ENCODE data around the gene CD151. TPM values are rescaled to one million over a fixed set of nuclear protein-coding genes. Genes with fewer than 3 reads are reported as not detected.

CD151 gene
- total RNA-seq, 1 donor from 2014 or later, result 377 TPM

DNA sequence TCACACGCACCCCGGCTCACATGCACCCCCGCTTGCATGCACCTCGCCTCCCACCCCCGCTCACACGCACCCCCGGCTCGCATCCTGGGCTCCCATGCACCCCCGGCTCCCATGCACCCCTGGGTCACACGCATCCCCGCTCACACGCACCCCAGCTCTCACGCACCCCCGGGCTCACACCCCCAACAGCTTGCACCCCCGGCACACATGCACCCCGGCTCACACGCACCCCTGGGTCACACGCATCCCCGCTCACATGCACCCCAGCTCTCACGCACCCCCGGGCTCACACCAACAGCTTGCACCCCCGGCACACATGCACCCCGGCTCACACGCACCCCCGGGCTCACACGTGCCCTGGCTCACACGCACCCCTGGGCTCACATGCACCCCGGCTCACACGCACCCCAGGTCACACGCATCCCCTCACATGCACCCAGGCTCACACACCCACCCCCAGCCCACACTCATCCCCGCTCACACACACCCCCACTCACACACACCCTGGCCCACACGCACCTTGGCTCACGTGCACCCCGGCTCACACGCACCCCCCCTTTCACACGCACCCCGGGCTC, 26.1 kb downstream of the CD151 start:
- TF ChIP-seq CTCF (IDR thresholded peaks at IDR 0.05), result no peak
- H3K36me3 Mint-ChIP-seq (ENCODE audit: unreplicated experiment), result no peaks in the 10 kb centered on the region
- no peaks in the 10 kb centered on the region for H3K27me3 Mint-ChIP-seq (ENCODE audit: unreplicated experiment)

DNA sequence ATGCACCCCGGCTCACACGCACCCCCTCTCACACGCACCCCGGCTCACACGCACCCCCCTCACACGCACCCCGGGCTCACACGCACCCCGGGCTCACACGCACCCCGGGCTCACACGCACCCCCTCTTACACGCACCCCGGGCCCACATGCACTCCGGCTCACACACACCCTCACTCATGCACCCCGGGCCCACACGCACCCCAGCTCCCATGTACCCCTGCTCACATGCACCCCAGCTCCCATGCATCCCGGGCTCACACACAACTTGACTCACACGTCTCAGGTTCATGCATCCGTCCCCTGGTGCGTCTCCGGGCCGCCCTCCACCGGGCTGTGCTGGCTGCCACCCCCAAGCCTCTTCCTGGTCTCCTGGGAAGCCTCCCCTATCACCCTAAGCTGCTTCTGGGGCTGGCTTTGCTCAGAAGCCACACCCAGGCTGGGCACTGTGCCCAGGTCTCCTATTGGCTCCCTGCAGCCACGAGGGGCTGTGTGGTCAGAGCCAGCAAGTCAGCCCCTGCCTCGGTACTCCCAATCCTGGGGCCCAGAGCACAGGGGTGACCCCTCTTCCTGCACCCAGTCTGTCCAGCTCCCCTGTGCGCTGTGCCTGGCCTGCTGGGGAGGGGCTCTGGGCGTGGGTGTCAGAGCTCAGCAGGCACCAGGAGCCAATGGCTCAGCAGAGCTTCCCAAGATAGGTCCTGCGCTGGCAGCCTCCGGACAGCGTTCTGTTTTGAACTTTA, 26.8 kb downstream of the CD151 start:
- Mint-ChIP-seq H3K27ac (ENCODE audit: unreplicated experiment) (no peak overlapping the region), H3K36me3 (ENCODE audit: unreplicated experiment) (no peaks in the 10 kb centered on the region), H3K9me3 (ENCODE audit: unreplicated experiment) (no peaks in the 10 kb centered on the region), H3K4me1 (ENCODE audit: unreplicated experiment) (peaks cover 23% of the 10 kb centered on the region), H3K27me3 (ENCODE audit: unreplicated experiment) (no peaks in the 10 kb centered on the region), H3K4me3 (ENCODE audit: unreplicated experiment) (no peak overlapping the region)
- no peak for TF ChIP-seq CTCF (IDR thresholded peaks at IDR 0.05)
- no peak for DNase-seq (ENCODE audit: extremely low spot score, unreplicated experiment)

More for the DNA sequence above, 26.1 kb downstream of the CD151 start:
- DNase-seq (ENCODE audit: extremely low spot score, unreplicated experiment), result no peak
- Mint-ChIP-seq H3K9me3 (ENCODE audit: unreplicated experiment) (no peaks in the 10 kb centered on the region), H3K4me3 (ENCODE audit: unreplicated experiment) (no peak overlapping the region), H3K27ac (ENCODE audit: unreplicated experiment) (no peak overlapping the region), H3K4me1 (ENCODE audit: unreplicated experiment) (peaks cover 23% of the 10 kb centered on the region)

GRCh38 chr11:860234-861104, 27.7 kb downstream of the CD151 start:
- Mint-ChIP-seq H3K36me3 (ENCODE audit: unreplicated experiment) (no peaks in the 10 kb centered on the region), H3K27me3 (ENCODE audit: unreplicated experiment) (no peaks in the 10 kb centered on the region), H3K4me1 (ENCODE audit: unreplicated experiment) (peaks cover 23% of the 10 kb centered on the region), H3K27ac (ENCODE audit: unreplicated experiment) (no peak overlapping the region), H3K4me3 (ENCODE audit: unreplicated experiment) (no peak overlapping the region), H3K9me3 (ENCODE audit: unreplicated experiment) (no peaks in the 10 kb centered on the region)
- TF ChIP-seq CTCF (IDR thresholded peaks at IDR 0.05), result no peak
- no peak for DNase-seq (ENCODE audit: extremely low spot score, unreplicated experiment)

GRCh38 chr11:861105-861479, 28.3 kb downstream of the CD151 start:
- no peaks in the 10 kb centered on the region for H3K27me3 Mint-ChIP-seq (ENCODE audit: unreplicated experiment)

More at GRCh38 chr11:861105-861479, 28.3 kb downstream of the CD151 start:
- H3K9me3 Mint-ChIP-seq (ENCODE audit: unreplicated experiment), result no peaks in the 10 kb centered on the region
- TF ChIP-seq CTCF (IDR thresholded peaks at IDR 0.05), result no peak
- H3K36me3 Mint-ChIP-seq (ENCODE audit: unreplicated experiment), result no peaks in the 10 kb centered on the region
- DNase-seq (ENCODE audit: extremely low spot score, unreplicated experiment), result no peak
- H3K4me1 Mint-ChIP-seq (ENCODE audit: unreplicated experiment), result peaks cover 23% of the 10 kb centered on the region
- H3K4me3 Mint-ChIP-seq (ENCODE audit: unreplicated experiment), result no peak overlapping the region
- no peak overlapping the region for H3K27ac Mint-ChIP-seq (ENCODE audit: unreplicated experiment)
